ENCODE data around the gene DYNC1I1. TPM values are rescaled to one million over a fixed set of nuclear protein-coding genes. Genes with fewer than 3 reads are reported as not detected.

DYNC1I1 gene
- 1 to 10 TPM in 3 of 12 donors, under 1 TPM in 7, not detected in 2; 0.39 to 1.3 (median 0.83) TPM for polyA plus RNA-seq (ENCODE audit: insufficient read length in 12 of 12)
- long read RNA-seq, donor 1, partial matches to known transcripts = 0 of 1 reads
- long read RNA-seq, donor 1, other reads (novel, unspliced or antisense) = 0 of 1 reads
- long read RNA-seq, donor 2 = 0 reads
- long read RNA-seq, donor 3 = 0 reads
- long read RNA-seq, donor 4 = 0 reads
- long read RNA-seq, donor 5 = 0 reads
- long read RNA-seq, donor 6 = 0 reads
- long read RNA-seq, donor 7 = 0 reads
- long read RNA-seq, donor 8 = 0 reads
- long read RNA-seq, donor 9 = 0 reads
- long read RNA-seq, donor 10, partial matches to known transcripts = 0 of 1 reads
- long read RNA-seq, donor 10, other reads (novel, unspliced or antisense) = 0 of 1 reads
- long read RNA-seq, donor 11 = 0 reads

GRCh38 chr7:95772298-95772770 is at the start of gene DYNC1I1:
Gene DYNC1I1, plus strand, starts transcription at chr7:95772554. Its CDS starts 32,176 bp downstream, at chr7:95804730.
- DNase-seq = peak; percentile 21

DNA sequence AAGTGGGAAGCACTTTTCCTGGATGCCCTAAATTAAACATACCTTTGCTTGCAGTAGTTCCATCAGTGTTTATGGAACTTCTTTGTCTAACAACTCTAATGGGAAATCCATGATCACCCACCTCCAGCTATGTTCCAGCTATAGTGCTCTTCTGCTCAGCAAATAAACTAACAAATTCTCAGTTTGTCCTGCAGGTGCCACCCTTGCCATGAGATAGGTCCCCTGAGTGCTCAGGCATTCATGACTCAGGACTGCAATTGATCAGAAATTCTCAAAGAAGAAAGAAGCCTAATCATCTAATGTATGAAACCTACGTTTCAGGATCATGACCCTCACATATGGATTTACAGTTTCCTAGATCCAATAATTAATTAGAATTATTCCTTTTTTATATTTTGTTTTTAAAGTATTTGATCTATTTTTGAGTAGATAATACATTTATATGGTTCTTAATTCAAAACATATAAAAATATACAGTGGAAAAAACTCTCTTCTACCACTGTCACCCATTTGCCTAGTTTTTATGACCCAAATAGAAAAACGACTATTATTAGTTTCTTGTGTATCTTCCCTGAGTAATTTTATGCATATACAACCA is 48.7 kb upstream of the DYNC1I1 start:
- no peak for DNase-seq

- DNase-seq = no peak
Measured at GRCh38 chr7:95725205-95725604, 47.1 kb upstream of the DYNC1I1 start.

- no peak for DNase-seq
Measured at GRCh38 chr7:95730493-95731280, 41.7 kb upstream of the DYNC1I1 start.

- DNase-seq = no peak
Measured at GRCh38 chr7:95736635-95737034, 35.7 kb upstream of the DYNC1I1 start.

GRCh38 chr7:95737828-95738505 is 34.4 kb upstream of the DYNC1I1 start:
- no peak for DNase-seq

DNA sequence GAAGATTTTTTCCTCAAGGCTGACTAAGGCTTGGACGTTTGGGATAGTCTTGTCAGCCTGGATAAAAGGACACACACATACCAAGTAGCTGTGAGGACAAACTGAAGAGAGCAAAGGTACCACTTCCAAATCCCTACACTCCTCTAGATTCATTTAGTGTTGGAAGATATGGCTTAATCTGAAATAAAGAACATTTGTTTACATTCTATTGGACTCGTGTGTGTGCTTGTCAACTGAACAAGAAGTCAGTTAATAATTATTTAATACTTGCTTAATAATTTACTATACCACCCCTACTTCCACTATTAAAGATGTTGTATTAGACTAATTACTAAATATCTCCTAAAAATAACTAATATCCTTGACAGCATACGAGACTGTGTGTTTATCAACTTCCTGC is 23.3 kb upstream of the DYNC1I1 start:
- no peak for DNase-seq

DNA sequence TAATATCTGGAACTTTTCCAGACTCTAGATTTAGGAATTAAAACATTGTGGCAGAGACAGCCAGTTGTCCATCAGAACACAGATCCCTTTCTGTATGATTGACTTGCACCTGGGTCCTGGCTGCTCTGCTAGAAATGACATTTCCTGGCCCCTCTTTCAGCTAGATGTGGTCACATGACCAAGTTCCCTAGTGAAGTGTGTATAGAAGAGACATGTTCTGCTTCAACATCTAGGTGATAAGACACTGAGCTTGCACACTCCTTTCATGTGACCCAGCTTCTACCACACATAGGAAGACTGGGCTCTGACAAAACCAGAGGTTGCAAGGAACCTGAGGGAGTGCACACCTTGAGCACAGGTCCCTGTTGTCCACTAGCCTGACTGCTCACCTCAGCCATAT is 22.8 kb upstream of the DYNC1I1 start:
- no peak for DNase-seq

DNA sequence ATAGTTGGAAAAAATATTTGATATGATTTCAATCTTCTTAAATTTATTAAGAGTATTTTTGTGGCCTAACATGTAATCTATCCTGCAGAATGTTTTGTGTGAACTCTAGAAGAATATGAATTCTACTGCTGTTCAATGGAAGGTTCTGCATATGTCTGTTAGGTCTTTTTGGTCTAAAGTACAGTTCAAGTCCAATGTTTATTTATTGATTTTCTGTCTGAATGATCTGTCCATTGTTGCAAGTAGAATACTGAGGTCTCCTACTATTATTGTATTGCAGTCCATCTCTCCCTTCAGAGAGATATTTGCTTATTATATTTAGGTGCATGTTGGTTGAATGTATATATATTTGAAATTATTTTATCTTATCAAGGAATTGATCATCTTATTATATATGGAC is 18.9 kb upstream of the DYNC1I1 start:
- no peak for DNase-seq

- no peak for DNase-seq
Measured at GRCh38 chr7:95755277-95755934, 16.9 kb upstream of the DYNC1I1 start.

GRCh38 chr7:95758187-95758586 is 14.2 kb upstream of the DYNC1I1 start:
- DNase-seq = no peak

GRCh38 chr7:95766086-95766485 is 6.3 kb upstream of the DYNC1I1 start:
- no peak for DNase-seq

DNA sequence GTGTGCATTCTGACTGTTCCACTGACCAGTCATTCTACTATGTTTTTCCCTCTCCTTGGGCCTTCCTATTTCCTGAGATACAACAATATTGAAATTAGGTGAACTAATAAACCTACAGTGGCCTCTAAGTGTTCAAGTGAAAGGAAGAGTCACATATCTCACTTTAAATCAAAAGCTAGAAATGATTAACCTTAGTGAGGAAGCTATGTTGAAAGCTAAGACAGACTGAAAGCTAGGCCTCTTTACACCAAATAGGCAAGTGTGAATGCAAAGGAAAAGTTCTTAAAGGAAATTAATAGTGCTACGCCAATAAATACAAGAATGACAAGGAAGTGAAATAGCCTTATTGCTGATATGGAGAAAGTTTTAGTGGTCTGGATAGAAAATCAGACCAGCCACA is 5.7 kb upstream of the DYNC1I1 start:
- no peak for DNase-seq

DNA sequence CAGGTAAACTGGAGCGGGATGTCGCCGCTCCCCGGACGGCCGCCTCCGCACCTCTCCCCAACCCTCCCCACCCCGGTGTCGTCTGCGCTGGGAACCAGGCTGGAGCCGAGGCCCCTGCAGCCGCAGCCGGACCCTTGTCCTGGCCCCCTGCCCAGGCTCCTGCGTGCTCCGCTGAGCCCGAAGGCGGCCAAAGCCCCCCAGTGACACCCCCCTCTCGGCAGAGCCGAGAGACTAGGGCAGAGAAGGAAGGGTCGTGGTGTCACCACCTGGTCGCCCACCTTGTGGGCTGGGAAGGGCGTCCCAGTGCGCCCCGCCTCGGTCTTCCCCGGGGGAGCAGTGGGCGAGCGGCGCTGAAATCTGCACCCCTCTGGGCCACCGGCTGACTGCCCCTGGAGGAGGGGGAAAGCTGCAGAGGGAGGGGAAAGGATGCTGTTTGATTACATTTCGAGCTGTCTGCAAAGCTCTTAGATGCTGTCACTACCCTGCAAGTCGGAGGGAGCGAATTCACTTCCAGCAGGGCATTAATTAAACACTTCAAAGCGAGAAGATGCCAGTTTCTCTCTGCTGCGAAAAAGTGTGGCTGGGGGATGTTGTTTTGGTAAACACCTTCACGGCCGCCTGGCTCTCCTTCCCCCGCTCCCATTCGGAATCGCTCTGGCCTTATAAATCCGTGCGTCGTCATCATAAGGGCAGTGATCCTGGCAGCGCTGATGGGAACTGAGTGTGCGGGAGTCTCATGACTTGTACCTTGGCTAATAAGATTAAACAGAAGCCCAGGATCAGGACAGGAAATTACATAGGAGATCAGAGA is 622 bp downstream of the DYNC1I1 start:
- DNase-seq = no peak

DNA sequence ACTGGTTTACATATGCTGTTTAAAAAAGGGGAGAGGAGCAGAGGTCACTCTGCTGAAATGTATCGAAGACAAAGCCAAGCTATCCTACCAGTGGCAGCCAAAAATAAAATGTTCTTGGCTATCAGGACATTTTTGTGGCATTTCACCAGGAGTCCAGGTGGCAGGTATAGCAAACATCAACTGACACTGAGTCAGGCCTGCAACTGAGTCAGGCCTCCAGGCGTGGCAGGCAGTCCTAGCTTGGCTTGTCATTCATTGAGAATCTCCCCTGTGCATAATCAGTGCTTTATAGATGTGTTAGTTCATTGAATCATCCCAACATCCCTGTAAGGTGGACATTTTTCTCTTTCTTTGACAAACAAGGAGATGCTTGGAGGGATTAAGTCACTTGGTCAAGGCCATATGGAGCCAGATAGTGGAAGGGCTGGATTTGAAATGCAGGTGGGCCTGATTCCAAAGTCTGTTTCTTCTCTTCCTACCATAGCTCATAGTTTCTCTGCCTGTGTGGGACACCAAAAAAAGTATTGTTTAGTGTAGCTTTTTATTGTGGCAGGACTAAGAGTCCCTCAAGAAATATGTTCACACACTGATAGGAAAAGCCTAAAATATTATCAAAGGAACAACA is 4.3 kb downstream of the DYNC1I1 start:
- DNase-seq = no peak

- no peak for DNase-seq
Measured at GRCh38 chr7:95777269-95777668, 4.9 kb downstream of the DYNC1I1 start.

DNA sequence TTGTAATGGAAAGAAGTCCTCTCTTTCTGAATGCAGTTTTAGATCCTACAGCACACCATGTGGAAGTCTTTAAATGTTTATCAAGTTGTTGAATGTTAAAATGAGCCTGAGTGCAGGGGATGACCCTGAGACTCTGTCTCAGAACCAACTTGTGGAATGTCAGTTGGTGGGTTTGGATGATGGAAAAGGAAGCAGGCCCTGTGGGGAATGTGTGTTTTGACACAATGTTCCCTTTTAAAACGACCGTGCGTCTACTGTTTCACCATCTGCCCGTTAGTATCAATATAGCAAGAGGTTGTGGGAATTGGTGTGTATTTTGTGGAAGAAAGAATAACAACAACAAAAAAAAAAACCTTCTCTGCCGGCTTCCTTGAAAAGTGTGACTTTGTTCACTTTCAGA is 8.3 kb downstream of the DYNC1I1 start:
- DNase-seq = no peak

GRCh38 chr7:95781961-95782586 is 9.7 kb downstream of the DYNC1I1 start:
- no peak for DNase-seq

GRCh38 chr7:95784796-95785195 is 12.4 kb downstream of the DYNC1I1 start:
- DNase-seq = no peak

- DNase-seq = no peak
Measured at GRCh38 chr7:95788258-95788657, 15.9 kb downstream of the DYNC1I1 start.

Measured in muscle of arm (tissue), 14 donors.